IPS-20b (cell line): ENCODE data around the gene ANKRD18B.

Experiments used
- H3K27ac ChIP-seq: one replicate; pipeline ENCODE4 v1.5.1; 2013; ENCODE audit warnings: low read length
- H3K27me3 ChIP-seq: 2 replicates; pipeline ENCODE4 v1.6.1; 2013; ENCODE audit warnings: mild to moderate bottlenecking, low read length, inconsistent platforms; ENCODE audit not compliant: insufficient read depth
- H3K36me3 ChIP-seq: 2 replicates; pipeline ENCODE4 v1.6.1; 2013; ENCODE audit warnings: low read depth, mild to moderate bottlenecking, inconsistent platforms, low read length, moderate library complexity; ENCODE audit not compliant: insufficient read depth
- H3K4me1 ChIP-seq: 2 replicates; pipeline ENCODE4 v1.6.1; 2013; ENCODE audit warnings: mild to moderate bottlenecking, control low read depth, inconsistent platforms, low read length, moderate library complexity; ENCODE audit not compliant: insufficient read depth
- H3K4me3 ChIP-seq: 2 replicates; pipeline ENCODE4 v1.5.1; 2013; ENCODE audit warnings: mild to moderate bottlenecking, low read length, inconsistent platforms
- H3K9ac ChIP-seq: 2 replicates; pipeline ENCODE4 v1.6.1; 2013; ENCODE audit warnings: low read depth, mild to moderate bottlenecking, inconsistent platforms, low read length, moderate library complexity
- H3K9me3 ChIP-seq: 2 replicates; pipeline ENCODE4 v1.6.1; 2013; ENCODE audit warnings: mild to moderate bottlenecking, low read depth, low read length, inconsistent platforms; ENCODE audit not compliant: insufficient read depth

The ANKRD18B gene

DNA sequence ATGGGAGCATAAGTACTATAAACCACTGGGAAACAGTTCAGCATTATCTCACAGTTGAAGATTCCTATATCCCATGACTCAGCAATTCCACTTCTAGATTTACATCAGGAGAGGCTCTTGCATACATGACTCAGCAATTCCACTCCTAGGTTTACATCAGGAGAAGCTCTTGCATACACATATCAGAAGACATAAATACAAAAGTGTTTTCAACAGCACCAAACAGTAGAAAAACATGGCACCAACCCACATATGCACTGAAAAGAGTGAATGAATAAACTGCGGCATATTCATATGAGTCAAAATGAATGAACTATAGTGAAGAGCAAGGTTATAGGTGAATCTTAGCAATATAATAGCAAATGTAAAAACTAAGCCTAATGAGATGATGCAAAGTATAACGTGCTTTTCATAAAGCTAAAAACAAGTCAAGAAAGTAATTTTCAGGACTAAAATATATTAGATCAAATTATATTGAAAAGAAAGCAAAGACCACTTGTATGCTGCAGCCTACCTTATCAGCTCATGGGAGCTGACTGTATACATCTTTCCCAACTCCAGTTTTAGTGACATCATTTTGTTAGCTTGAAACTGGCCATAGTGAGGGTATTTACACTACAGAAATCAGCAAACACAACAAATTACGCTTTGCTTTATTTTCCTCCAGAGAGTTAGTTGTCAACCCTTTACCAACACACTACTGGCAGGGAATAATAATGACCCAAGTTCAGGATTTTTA, 95.8 kb downstream of the ANKRD18B start:
- no peak overlapping the region for H3K9ac ChIP-seq
- no peaks in the 10 kb centered on the region for H3K9me3 ChIP-seq
- no peaks in the 10 kb centered on the region for H3K36me3 ChIP-seq
- H3K27ac ChIP-seq, result no peak overlapping the region
- H3K4me3 ChIP-seq, result no peak overlapping the region
- H3K27me3 ChIP-seq, result peaks cover 4% of the 10 kb centered on the region; the same call in 1 of the 2 replicates
- no peaks in the 10 kb centered on the region; the same call in 1 of the 2 replicates for H3K4me1 ChIP-seq

DNA sequence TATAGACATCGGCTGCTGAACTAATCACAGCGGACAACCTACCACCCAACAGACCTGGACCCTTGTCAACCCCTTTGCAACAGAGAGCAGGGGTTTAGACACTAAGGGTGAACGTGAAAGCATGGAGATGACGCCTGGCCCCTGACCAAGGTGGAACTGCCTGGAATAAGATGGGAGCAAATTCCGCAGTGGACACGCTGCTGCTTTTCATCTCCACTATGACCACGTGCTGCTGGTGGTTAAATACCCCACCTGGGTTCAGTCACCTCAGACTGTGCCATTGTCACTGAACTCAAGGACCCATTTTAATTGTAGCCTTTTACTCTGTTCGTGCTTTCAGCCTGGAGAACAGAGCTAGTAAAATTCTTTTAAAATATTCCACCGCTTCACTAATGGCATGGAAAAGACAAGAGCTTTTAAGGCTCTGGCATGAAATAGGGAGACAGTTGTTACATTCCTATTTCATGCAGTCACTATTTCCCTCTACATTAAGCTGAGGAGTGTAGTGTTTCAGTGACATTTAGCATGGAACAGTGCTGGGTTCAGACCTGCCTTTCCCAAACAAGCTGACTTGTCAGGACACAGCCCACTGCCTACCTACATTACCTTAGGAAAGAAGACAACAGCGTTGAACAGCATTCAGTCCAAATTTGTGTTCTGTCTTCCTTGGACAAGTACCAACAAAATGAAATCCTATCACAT, 96.8 kb downstream of the ANKRD18B start:
- Histone ChIP-seq H3K4me3 (no peak overlapping the region), H3K4me1 (no peaks in the 10 kb centered on the region; the same call in 1 of the 2 replicates), H3K9ac (no peak overlapping the region), H3K36me3 (no peaks in the 10 kb centered on the region), H3K27ac (no peak overlapping the region), H3K9me3 (no peaks in the 10 kb centered on the region), H3K27me3 (peaks cover 4% of the 10 kb centered on the region; the same call in 1 of the 2 replicates)
